ENCODE data around the gene EVC2.

EVC2 gene

DNA sequence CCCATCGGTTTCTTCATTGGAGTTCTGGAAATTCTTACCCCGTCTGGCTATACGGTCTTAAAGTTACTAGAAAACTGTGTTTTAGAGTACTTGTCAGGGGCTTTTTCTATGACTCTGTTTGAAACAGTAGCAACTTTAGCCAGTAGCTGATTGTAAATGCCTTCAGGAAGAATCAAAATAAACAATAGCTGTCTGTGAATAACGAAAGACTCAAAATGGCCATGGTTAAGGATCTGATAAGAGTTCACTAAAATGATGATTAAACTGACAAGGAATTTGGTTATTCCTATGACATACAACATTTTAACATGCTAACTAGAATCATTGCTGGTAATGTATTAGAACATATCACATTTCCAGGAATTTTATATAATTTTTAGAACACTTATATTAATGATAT is 191.0 kb downstream of the EVC2 start:
- H3K27me3 ChIP-seq (ENCODE audit: control insufficient read depth in 1 of 2, insufficient read depth in 2 of 2, low read length in 2 of 2), result no peaks in the 10 kb centered on the region

DNA sequence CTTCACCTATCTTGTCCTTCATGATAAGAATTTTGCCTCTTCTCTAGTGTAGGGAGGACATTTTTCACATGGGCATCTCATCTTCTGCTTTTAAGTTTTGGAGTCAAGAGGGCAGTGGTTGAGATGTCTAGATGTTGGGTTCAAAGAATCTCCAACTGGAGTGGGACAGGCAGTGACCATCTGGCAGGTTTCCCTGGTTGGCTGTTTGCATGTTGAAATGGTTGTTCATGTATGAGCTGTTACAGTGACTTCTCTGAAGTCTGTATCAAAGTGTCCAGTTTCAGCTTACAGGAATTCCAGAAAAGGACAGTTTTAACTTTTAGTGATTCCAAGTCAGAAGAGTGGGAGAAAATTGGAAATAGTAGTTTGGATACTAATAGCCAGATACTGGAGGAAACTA is 192.7 kb downstream of the EVC2 start:
- H3K27me3 ChIP-seq (ENCODE audit: control insufficient read depth in 1 of 2, insufficient read depth in 2 of 2, low read length in 2 of 2), result no peaks in the 10 kb centered on the region
- no peaks in the 10 kb centered on the region for H3K4me1 ChIP-seq (ENCODE audit: control insufficient read depth, insufficient read depth, low read length)
- H3K27ac ChIP-seq (ENCODE audit: low read length), result no peak overlapping the region
- no peaks in the 10 kb centered on the region for H3K36me3 ChIP-seq (ENCODE audit: control insufficient read depth in 2 of 2, insufficient read depth in 2 of 2, low read length in 2 of 2)
- no peak overlapping the region for H3K9ac ChIP-seq (ENCODE audit: low read length in 2 of 2)
- no peak overlapping the region for H3K4me3 ChIP-seq (ENCODE audit: low read length in 2 of 2)
- H3K9me3 ChIP-seq (ENCODE audit: control insufficient read depth in 2 of 2, low read length in 2 of 2), result no peaks in the 10 kb centered on the region

More for the DNA sequence above, 191.0 kb downstream of the EVC2 start:
- Histone ChIP-seq H3K4me1 (ENCODE audit: control insufficient read depth, insufficient read depth, low read length) (no peaks in the 10 kb centered on the region), H3K9me3 (ENCODE audit: control insufficient read depth in 2 of 2, low read length in 2 of 2) (no peaks in the 10 kb centered on the region), H3K4me3 (ENCODE audit: low read length in 2 of 2) (no peak overlapping the region), H3K9ac (ENCODE audit: low read length in 2 of 2) (no peak overlapping the region), H3K36me3 (ENCODE audit: control insufficient read depth in 2 of 2, insufficient read depth in 2 of 2, low read length in 2 of 2) (no peaks in the 10 kb centered on the region), H3K27ac (ENCODE audit: low read length) (no peak overlapping the region)

All from stomach smooth muscle (tissue), 2 donors.